ENCODE measurements around the gene TBC1D16. TPM values are rescaled to one million over a fixed set of nuclear protein-coding genes. Genes with fewer than 3 reads are reported as not detected.

TBC1D16 gene
- total and polyA plus RNA-seq, 11 donors, result 5.3 to 22.1 (median 17.4) TPM

GRCh38 chr17:80067393-80067986 lies 31.8 kb upstream of the TBC1D16 start:
- intact Hi-C loops (cut with DNase I), result loop anchor here in 1 of 10 donors (5.0 kb wide), 1 partner anchor 60 kb away; no protein-coding TSS in a partner anchor
- Histone ChIP-seq H3K36me3 (no peaks in the 10 kb centered on the region), H3K9me3 (no peaks in the 10 kb centered on the region), H3K4me3 (no peak overlapping the region), H3K27me3 (no peaks in the 10 kb centered on the region), H3K27ac (no peak overlapping the region), H3K4me1 (peaks cover 0 to 55% (median 31%) of the 10 kb centered on the region in 12 donors)
- no peak for TF ChIP-seq POLR2A (IDR thresholded peaks at IDR 0.05)
- TF ChIP-seq, protein P1, sequence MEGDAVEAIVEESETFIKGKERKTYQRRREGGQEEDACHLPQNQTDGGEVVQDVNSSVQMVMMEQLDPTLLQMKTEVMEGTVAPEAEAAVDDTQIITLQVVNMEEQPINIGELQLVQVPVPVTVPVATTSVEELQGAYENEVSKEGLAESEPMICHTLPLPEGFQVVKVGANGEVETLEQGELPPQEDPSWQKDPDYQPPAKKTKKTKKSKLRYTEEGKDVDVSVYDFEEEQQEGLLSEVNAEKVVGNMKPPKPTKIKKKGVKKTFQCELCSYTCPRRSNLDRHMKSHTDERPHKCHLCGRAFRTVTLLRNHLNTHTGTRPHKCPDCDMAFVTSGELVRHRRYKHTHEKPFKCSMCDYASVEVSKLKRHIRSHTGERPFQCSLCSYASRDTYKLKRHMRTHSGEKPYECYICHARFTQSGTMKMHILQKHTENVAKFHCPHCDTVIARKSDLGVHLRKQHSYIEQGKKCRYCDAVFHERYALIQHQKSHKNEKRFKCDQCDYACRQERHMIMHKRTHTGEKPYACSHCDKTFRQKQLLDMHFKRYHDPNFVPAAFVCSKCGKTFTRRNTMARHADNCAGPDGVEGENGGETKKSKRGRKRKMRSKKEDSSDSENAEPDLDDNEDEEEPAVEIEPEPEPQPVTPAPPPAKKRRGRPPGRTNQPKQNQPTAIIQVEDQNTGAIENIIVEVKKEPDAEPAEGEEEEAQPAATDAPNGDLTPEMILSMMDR (IDR thresholded peaks at IDR 0.05), result no peak
- no peak for DNase-seq
- 93 to 96% (median 95%) methylated on average over 31 of the region's 31 CpGs for WGBS, 4 donors
- ATAC-seq, result no peak

GRCh38 chr17:80065478-80066170 lies 30.0 kb upstream of the TBC1D16 start:
- ATAC-seq, result no peak
- Histone ChIP-seq H3K36me3 (no peaks in the 10 kb centered on the region), H3K4me1 (peaks cover 0 to 40% (median 19%) of the 10 kb centered on the region in 12 donors), H3K4me3 (no peak overlapping the region), H3K9me3 (no peaks in the 10 kb centered on the region), H3K27ac (no peak overlapping the region), H3K27me3 (no peaks in the 10 kb centered on the region)
- WGBS, 4 donors, result 75 to 89% (median 76%) methylated on average over 29 to 32 of the region's 32 CpGs
- intact Hi-C loops (cut with DNase I), result loop anchor here in 1 of 10 donors (5.0 kb wide), 1 partner anchor 58 kb away; no protein-coding TSS in a partner anchor
- TF ChIP-seq POLR2A (IDR thresholded peaks at IDR 0.05), result no peak
- TF ChIP-seq, protein P1 (IDR thresholded peaks at IDR 0.05), result no peak
- DNase-seq, result no peak

DNA sequence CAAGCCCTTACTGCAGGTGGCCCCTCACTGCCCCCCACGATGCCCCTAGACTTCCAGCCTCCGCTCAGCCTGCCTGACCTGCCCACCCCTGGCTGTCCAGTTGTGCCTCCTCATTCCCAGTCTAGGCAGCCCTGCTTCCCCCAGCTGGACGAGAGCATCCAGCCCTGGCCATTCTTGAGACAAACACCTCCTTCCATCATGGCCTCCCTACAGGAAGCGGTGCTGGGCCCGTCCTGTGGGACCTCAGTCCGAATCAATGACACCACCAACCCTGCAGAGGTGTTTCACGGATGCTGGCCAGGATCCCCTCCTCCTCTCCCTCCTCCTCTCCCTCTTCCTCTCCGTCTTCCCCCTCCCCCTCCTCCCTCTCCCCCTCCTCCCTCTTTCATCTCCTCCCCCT lies 29.0 kb upstream of the TBC1D16 start:
- WGBS, 4 donors, result 71 to 84% (median 82%) methylated on average over 8 of the region's 8 CpGs
- intact Hi-C loops (cut with DNase I), result loop anchor here in 1 of 10 donors (5.0 kb wide), 1 partner anchor 57 kb away; no protein-coding TSS in a partner anchor
- TF ChIP-seq, protein P1 (IDR thresholded peaks at IDR 0.05), result no peak
- TF ChIP-seq POLR2A (IDR thresholded peaks at IDR 0.05), result no peak
- Histone ChIP-seq H3K9me3 (no peaks in the 10 kb centered on the region), H3K27me3 (no peaks in the 10 kb centered on the region), H3K4me1 (peaks cover 0 to 31% (median 14%) of the 10 kb centered on the region in 12 donors), H3K4me3 (no peak overlapping the region), H3K36me3 (peaks cover 0 to 3% (median 0%) of the 10 kb centered on the region in 9 donors), H3K27ac (peak overlapping the region in 2 of 12 donors; percentile 4 to 78)
- ATAC-seq (peak in 1 of 4 donors; percentile 12), DNase-seq (no peak)
